Pancreas (tissue), 10 donors: ENCODE results near the gene CGA. TPM values are rescaled to one million over a fixed set of nuclear protein-coding genes. Genes with fewer than 3 reads are reported as not detected.

ENCODE experiments used
- ATAC-seq, 4 donors: fragments of 200-7000 bp; cut with Tn5 transposase; one replicate each; pipeline versions ENCODE4 v1.8.0 to v1.9.1; 2020; ENCODE audit warnings: mild to moderate bottlenecking in 4 of 4, moderate library complexity in 4 of 4
- DNase-seq, 6 donors: peaks; one replicate each; pipeline ENCODE4 v3.0.0-alpha.2; 2020
- FAIRE-seq: peaks from 2 replicates; lab custom pipeline; 2012; peaks lifted over from hg19 to GRCh38; lab: Jason Lieb, UNC
- H3K27ac ChIP-seq, 4 donors: fragments of 200-600 bp; sonication (generic); 1 replicate in 3 of 4; 2 replicates in 1 of 4; pipeline versions ENCODE4 v1.5.0 to v1.8.0; 2020
- H3K27me3 ChIP-seq, 4 donors: fragments of 200-600 bp; one replicate each; pipeline ENCODE4 v1.8.0; 2021
- H3K36me3 ChIP-seq, 3 donors: fragments of 200-600 bp; sonication (generic) in 1 of 3; one replicate each; pipeline versions ENCODE4 v1.5.0 to v1.8.0; 2020 to 2021
- H3K4me1 ChIP-seq, 3 donors: fragments of 200-600 bp; one replicate each; pipeline ENCODE4 v1.8.0; 2021
- H3K4me3 ChIP-seq, 4 donors: fragments of 200-600 bp; sonication (generic) in 2 of 4; one replicate each; pipeline versions ENCODE4 v1.5.0 to v1.8.0; 2020 to 2021
- H3K9me3 ChIP-seq, 4 donors: fragments of 200-600 bp; one replicate each; pipeline ENCODE4 v1.8.0; 2021
- WGBS, 2 donors: extraction: QIAGEN DNeasy Blood & Tissue Kit; methylation state at CpG; one replicate each; pipeline ENCODE4 v1.1.7; 2013; 5-methylcytosine and 5-hydroxymethylcytosine counted together
- intact Hi-C, 3 donors: fragments of 100-400 bp; cut with DNase I; formaldehyde crosslinking; loops; one replicate each; pipeline versions ENCODE4 v1.11.1 to v1.14.2; 2022
- polyA plus RNA-seq, 2 donors: library from polyadenylated mRNA; stranded (reverse); fragments of 200-250 nt; gene quantifications; one replicate each; pipeline ENCODE4 v1.2.3, GENCODE V29; 2013
- total RNA-seq, 6 donors: library from RNA; stranded (reverse); fragmentation: NEBNext Ultra II Directional in 4 of 6; extraction: Animal tissue kit (Norgen Biotek cat#: 25700) in 4 of 6; gene quantifications; one replicate each; pipeline versions ENCODE4 v1.2.1 to v1.2.4, GENCODE V29; 2021 to 2023
- TF ChIP-seq, protein P1 (sequence below), 4 donors: fragments of 200-600 bp; sonication (generic) in 3 of 4; IDR thresholded peaks; one replicate each; pipeline versions ENCODE4 v1.5.0 to v1.8.0; 2021; ENCODE audit warnings: antibody characterized with exemption in 4 of 4
- donor health status: healthy with polysubstance abuse.
- donor health status: DM: no; HTN: no; CAD: no; lungs with moderate emphysema.
- donor health status: DM: no; HTN: no; CAD: no.
- donor health status: control.
- donor health status: control.
- donor health status: Bipolar disorder and iron deficiency.
- donor health status: DM: yes; HTN: yes; CAD: no.
- donor health status: DM: no; HTN: no; CAD: no.
- donor health status: DM: no; HTN: no; CAD: no.
- donor health status: DM: yes; HTN: yes; CAD: no.

CGA gene
- total and polyA plus RNA-seq, 8 donors, result 0.16 TPM; not detected in 7

DNA sequence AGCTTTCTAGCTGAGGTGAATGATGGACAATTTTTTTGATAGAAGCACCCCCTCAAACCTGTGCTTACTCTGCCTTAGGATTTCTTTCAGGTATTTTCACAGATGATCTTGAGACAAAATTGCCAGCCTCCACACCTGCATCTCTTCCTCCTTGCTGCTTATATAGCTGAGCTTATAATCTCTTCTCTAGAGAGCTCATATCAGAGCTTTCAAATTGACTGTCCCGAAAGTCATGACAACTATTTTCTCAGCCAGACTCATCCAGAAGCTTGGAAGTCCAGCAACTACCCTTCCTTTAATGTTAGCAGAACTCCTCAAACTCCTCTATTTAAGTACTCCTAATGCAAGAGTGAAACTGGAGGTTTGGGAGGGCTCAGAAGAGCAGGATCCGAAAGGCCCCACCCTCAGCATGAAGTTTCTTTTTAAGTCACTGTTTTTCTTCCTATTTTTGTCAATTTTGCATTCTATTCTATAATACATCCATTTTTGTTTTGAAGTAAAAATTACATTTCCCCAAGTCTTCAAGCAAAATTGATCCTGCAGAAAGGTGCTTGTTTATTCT lies 12.7 kb downstream of the CGA start:
- WGBS, 2 donors, result 59 to 75% methylated on average over 2 of the region's 2 CpGs
- no peak overlapping the region for H3K27ac ChIP-seq
- DNase-seq (no peak), FAIRE-seq (no peak), ATAC-seq (no peak)
- no peaks in the 10 kb centered on the region for H3K36me3 ChIP-seq
- H3K4me1 ChIP-seq, result no peaks in the 10 kb centered on the region
- TF ChIP-seq, protein P1, sequence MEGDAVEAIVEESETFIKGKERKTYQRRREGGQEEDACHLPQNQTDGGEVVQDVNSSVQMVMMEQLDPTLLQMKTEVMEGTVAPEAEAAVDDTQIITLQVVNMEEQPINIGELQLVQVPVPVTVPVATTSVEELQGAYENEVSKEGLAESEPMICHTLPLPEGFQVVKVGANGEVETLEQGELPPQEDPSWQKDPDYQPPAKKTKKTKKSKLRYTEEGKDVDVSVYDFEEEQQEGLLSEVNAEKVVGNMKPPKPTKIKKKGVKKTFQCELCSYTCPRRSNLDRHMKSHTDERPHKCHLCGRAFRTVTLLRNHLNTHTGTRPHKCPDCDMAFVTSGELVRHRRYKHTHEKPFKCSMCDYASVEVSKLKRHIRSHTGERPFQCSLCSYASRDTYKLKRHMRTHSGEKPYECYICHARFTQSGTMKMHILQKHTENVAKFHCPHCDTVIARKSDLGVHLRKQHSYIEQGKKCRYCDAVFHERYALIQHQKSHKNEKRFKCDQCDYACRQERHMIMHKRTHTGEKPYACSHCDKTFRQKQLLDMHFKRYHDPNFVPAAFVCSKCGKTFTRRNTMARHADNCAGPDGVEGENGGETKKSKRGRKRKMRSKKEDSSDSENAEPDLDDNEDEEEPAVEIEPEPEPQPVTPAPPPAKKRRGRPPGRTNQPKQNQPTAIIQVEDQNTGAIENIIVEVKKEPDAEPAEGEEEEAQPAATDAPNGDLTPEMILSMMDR (IDR thresholded peaks at IDR 0.05), result no peak
- intact Hi-C loops, result no loop called here
- H3K9me3 ChIP-seq, result no peaks in the 10 kb centered on the region
- no peak overlapping the region for H3K4me3 ChIP-seq
- H3K27me3 ChIP-seq, result no peaks in the 10 kb centered on the region

DNA sequence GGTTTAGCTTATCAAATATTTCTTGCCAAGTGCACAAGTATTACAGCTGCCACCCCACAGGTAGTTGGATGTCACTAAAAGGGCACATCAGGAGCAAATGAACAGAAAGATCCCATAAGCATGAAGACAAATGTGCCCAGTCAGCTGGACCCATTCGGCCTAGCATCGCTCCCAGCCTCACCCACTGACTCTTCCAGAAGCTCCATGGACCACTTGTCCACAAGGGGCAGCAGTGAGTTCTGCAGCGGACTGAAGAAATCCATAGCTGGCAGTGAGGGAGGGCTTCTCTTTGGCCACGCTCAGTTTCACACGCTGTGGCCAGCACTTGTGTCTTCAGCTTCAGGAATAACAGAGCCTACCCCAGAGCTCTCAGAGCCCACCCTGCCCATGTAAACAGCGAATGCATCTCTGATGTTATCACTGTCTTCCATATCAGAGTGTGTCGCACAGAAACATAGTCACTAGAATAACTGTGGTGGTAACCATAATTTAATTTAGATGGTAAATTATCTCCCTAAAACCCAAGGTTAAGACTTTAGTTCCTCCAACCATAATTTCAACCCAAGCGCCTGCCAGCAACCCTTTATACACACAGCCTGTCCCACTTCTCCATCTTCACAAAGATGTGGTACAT lies 15.8 kb downstream of the CGA start:
- intact Hi-C loops, result no loop called here
- TF ChIP-seq, protein P1 (IDR thresholded peaks at IDR 0.05), result peak; percentile 81 to 89 (median 82)
- no peak for FAIRE-seq
- Histone ChIP-seq H3K4me3 (no peak overlapping the region), H3K27ac (no peak overlapping the region), H3K4me1 (no peaks in the 10 kb centered on the region), H3K27me3 (no peaks in the 10 kb centered on the region), H3K9me3 (no peaks in the 10 kb centered on the region), H3K36me3 (no peaks in the 10 kb centered on the region)
- ATAC-seq, result peak; percentile 77 to 96 (median 91)
- 38 to 40% methylated on average over 8 of the region's 8 CpGs for WGBS, 2 donors
- peak; percentile 30 to 77 (median 70) for DNase-seq

DNA sequence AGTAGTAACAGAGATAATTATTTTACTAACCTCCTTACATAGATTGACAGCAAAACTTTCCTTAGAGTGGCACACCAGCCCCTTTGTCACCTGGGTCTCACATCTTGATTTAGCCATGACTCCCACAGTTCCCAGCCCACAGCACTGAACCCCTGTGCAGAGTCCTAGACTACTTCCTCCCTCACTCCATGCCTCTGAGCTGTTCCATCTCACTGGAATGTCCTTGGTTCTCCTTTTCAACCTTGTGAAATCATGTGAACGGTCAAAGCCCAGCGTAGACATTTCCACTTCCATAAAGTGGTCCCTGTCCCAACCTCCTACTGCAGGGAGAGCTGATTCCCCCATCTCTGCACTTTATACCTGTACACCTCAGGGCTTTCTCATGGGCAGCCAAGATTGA lies 19.7 kb downstream of the CGA start:
- no peak for ATAC-seq

DNA sequence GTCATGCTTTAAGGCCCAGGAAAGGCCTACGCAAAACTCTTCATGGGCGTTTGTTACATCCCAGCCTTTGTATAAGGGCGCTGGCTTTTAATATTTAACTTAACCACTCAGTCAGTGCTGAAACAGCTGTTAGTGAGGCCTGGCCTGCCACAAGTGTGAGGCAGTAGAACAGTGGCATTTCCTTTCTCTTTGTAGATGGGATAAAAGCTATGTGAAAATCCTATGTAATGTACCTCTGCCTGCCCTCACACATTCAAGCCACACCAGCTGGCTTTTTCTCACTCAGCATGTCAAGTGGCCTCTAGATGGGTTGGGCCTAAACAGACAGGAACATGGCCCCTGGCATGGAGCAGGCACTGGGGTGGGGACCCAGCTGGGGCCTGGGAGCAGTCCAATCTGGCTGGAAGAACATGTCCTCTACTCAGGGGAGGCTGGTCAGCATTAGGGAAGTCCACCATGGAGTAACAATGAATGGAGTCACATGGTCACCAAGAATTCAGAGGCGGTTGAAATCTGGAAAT lies 20.7 kb downstream of the CGA start:
- DNase-seq, result no peak
- no peak for FAIRE-seq
- 69 to 83% methylated on average over 4 of the region's 4 CpGs for WGBS, 2 donors
- Histone ChIP-seq H3K9me3 (no peaks in the 10 kb centered on the region), H3K4me3 (no peak overlapping the region), H3K27ac (no peak overlapping the region), H3K27me3 (no peaks in the 10 kb centered on the region), H3K4me1 (no peaks in the 10 kb centered on the region), H3K36me3 (no peaks in the 10 kb centered on the region)
- TF ChIP-seq, protein P1 (IDR thresholded peaks at IDR 0.05), result no peak
- ATAC-seq, result peak in 2 of 4 donors; percentile 27 to 53
- intact Hi-C loops, result no loop called here

More for the DNA sequence above, 19.7 kb downstream of the CGA start:
- H3K27ac ChIP-seq, result no peak overlapping the region
- TF ChIP-seq, protein P1 (IDR thresholded peaks at IDR 0.05), result no peak
- WGBS, 2 donors, result 87 to 92% methylated on average over 2 of the region's 2 CpGs
- no peak overlapping the region for H3K4me3 ChIP-seq
- no peaks in the 10 kb centered on the region for H3K36me3 ChIP-seq
- FAIRE-seq (no peak), DNase-seq (no peak)
- intact Hi-C loops, result no loop called here
- no peaks in the 10 kb centered on the region for H3K27me3 ChIP-seq
- H3K9me3 ChIP-seq, result no peaks in the 10 kb centered on the region
- no peaks in the 10 kb centered on the region for H3K4me1 ChIP-seq

DNA sequence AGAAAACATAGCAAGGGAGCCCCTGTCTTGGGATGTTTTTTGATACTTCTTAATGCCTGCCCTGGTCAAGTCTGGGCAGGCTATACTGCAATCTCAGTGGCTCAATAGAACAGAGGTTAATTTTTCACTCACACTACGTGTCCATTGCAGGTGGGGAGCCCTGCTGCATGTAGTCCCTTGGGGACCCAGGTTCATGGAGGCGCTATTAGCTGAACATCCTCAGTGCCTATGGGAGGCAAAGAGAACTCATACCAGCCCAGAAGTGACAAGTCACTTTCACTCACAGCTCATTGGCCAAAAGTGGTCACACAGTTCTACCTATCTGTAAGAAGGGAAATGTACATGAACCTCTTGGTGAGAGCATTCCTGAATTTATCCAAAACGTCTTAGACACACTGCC lies 23.2 kb downstream of the CGA start:
- intact Hi-C loops, result no loop called here
- no peaks in the 10 kb centered on the region for H3K36me3 ChIP-seq
- TF ChIP-seq, protein P1 (IDR thresholded peaks at IDR 0.05), result no peak
- no peak overlapping the region for H3K27ac ChIP-seq
- peaks cover 0 to 5% (median 4%) of the 10 kb centered on the region in 3 donors for H3K4me1 ChIP-seq
- ATAC-seq (no peak), FAIRE-seq (no peak), DNase-seq (no peak)
- 61 to 66% methylated on average over 3 of the region's 3 CpGs for WGBS, 2 donors
- H3K4me3 ChIP-seq, result no peak overlapping the region
- H3K27me3 ChIP-seq, result no peaks in the 10 kb centered on the region
- no peaks in the 10 kb centered on the region for H3K9me3 ChIP-seq
